ENCODE data around the gene ARHGEF9. TPM values are rescaled to one million over a fixed set of nuclear protein-coding genes. Genes with fewer than 3 reads are reported as not detected.

ARHGEF9 gene
- total and polyA plus RNA-seq, 2 donors (not counting 1 experiment from before 2014, with no cell fraction given): 11.5 to 18.5 TPM

- Histone ChIP-seq H3K79me2 (ENCODE audit: control insufficient read depth, insufficient read depth, low read length) (no peaks in the 10 kb centered on the region), H3K4me1 (ENCODE audit: control insufficient read depth, extremely low read depth, insufficient read depth, low read length) (no peaks in the 10 kb centered on the region), H3K9me3 (ENCODE audit: control insufficient read depth, insufficient read depth, low read depth, low read length) (no peaks in the 10 kb centered on the region), H3K27me3 (ENCODE audit: control insufficient read depth, insufficient read depth, low read length) (no peaks in the 10 kb centered on the region), H3K4me3 (replicated peaks in 1 of 4; ENCODE audit: control extremely low read depth in 1 of 4, insufficient read depth in 1 of 4, low read depth in 3 of 4, low read length in 4 of 4) (peak overlapping the region; percentile 50 to 91 (median 68)), H3K9ac (ENCODE audit: insufficient read depth, low read length) (peak overlapping the region; percentile 79), H4K20me1 (ENCODE audit: control insufficient read depth, extremely low read depth, insufficient read depth, low read length) (no peaks in the 10 kb centered on the region), H3K36me3 (ENCODE audit: control insufficient read depth, insufficient read depth, low read length) (no peaks in the 10 kb centered on the region), H3K27ac (ENCODE audit: insufficient read depth, low read length) (peak overlapping the region; percentile 79), H2AFZ (ENCODE audit: low read length) (peak overlapping the region; percentile 78), H3K4me2 (ENCODE audit: extremely low read depth, insufficient read depth, low read length) (peak overlapping the region; percentile 64)
- TF ChIP-seq, protein P1, sequence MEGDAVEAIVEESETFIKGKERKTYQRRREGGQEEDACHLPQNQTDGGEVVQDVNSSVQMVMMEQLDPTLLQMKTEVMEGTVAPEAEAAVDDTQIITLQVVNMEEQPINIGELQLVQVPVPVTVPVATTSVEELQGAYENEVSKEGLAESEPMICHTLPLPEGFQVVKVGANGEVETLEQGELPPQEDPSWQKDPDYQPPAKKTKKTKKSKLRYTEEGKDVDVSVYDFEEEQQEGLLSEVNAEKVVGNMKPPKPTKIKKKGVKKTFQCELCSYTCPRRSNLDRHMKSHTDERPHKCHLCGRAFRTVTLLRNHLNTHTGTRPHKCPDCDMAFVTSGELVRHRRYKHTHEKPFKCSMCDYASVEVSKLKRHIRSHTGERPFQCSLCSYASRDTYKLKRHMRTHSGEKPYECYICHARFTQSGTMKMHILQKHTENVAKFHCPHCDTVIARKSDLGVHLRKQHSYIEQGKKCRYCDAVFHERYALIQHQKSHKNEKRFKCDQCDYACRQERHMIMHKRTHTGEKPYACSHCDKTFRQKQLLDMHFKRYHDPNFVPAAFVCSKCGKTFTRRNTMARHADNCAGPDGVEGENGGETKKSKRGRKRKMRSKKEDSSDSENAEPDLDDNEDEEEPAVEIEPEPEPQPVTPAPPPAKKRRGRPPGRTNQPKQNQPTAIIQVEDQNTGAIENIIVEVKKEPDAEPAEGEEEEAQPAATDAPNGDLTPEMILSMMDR (conservative IDR thresholded peaks at IDR 0.05 in 1 of 2, IDR thresholded peaks at IDR 0.05 in 1 of 2; ENCODE audit: low read depth in 1 of 2, low read length in 2 of 2): no peak
- TF ChIP-seq EZH2 (IDR thresholded peaks at IDR 0.05; ENCODE audit: low read length, missing control alignments): no peak
- peak; percentile 94 to 95 for DNase-seq (ENCODE audit: low read depth in 2 of 2)
Measured at GRCh38 chrX:63754860-63755579, 30.0 kb downstream of the ARHGEF9 start.

DNA sequence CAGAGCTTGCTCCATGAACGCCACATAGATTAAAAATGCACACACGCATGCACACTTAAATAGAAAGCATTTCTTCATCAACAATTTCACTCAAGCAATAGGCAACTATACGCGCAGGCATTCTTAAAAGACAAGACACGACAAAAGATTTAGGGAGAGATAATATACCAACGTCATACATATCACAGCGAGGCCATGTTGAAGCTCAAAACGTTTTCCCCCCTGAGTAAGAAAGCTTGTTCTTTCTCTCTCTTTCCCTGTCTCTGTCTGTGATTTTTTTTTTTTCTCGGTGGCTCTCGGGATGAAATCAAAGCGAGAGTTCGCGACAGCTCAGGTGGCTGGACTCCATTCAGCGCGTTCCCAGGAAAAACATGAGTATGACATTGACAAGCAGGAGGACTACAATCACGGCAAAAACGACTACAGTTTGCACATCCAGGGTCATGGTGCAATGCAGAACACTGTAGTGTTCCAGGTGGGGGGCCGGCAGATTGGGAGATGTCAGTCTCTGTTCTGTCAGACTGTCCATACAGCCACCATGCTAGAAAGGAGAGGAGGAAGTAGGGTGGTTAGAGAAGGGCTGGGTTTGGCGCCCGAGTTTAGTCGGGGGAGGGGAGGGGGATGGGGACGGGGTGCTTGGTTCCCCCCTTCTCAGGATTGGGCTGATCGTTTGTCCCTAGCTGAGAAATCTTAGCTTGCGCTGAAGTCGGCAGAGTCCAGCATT, 30.7 kb downstream of the ARHGEF9 start:
- no peaks in the 10 kb centered on the region for H3K4me1 ChIP-seq (ENCODE audit: control insufficient read depth, extremely low read depth, insufficient read depth, low read length)
- H3K4me3 ChIP-seq (replicated peaks in 1 of 4; ENCODE audit: control extremely low read depth in 1 of 4, insufficient read depth in 1 of 4, low read depth in 3 of 4, low read length in 4 of 4): peak overlapping the region; percentile 50 to 91 (median 68)
- no peaks in the 10 kb centered on the region for H3K27me3 ChIP-seq (ENCODE audit: control insufficient read depth, insufficient read depth, low read length)
- H3K27ac ChIP-seq (ENCODE audit: insufficient read depth, low read length): peak overlapping the region; percentile 79
- TF ChIP-seq EZH2 (IDR thresholded peaks at IDR 0.05; ENCODE audit: low read length, missing control alignments): no peak
- TF ChIP-seq, protein P1 (conservative IDR thresholded peaks at IDR 0.05 in 1 of 2, IDR thresholded peaks at IDR 0.05 in 1 of 2; ENCODE audit: low read depth in 1 of 2, low read length in 2 of 2): no peak
- peak; percentile 16 to 23 for DNase-seq (ENCODE audit: low read depth in 2 of 2)
- peak overlapping the region; percentile 59 for H2AFZ ChIP-seq (ENCODE audit: low read length)
- no peaks in the 10 kb centered on the region for H4K20me1 ChIP-seq (ENCODE audit: control insufficient read depth, extremely low read depth, insufficient read depth, low read length)
- H3K4me2 ChIP-seq (ENCODE audit: extremely low read depth, insufficient read depth, low read length): peak overlapping the region; percentile 77
- no peaks in the 10 kb centered on the region for H3K79me2 ChIP-seq (ENCODE audit: control insufficient read depth, insufficient read depth, low read length)
- H3K9me3 ChIP-seq (ENCODE audit: control insufficient read depth, insufficient read depth, low read depth, low read length): no peaks in the 10 kb centered on the region
- peak overlapping the region; percentile 79 for H3K9ac ChIP-seq (ENCODE audit: insufficient read depth, low read length)
- H3K36me3 ChIP-seq (ENCODE audit: control insufficient read depth, insufficient read depth, low read length): no peaks in the 10 kb centered on the region

DNA sequence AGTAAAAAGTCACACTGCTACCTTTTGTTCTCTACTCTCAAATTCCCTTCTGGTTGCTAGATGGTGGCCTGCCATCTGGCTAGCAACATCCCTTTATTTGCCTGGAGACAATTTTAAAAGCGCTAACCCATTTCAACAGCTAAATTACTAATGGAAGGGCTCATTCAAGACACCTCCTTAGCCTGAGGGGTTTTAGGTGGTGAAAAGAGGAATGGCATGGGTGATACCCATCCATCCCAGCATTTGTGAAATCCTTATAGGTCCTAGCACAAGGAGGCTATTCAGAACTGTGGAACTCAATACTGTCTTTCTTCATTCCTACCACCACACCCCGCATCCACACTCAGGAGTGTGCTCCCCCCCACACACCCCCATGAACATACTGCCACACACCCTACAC, 33.5 kb downstream of the ARHGEF9 start:
- Histone ChIP-seq H3K4me1 (ENCODE audit: control insufficient read depth, extremely low read depth, insufficient read depth, low read length) (peaks cover 2% of the 10 kb centered on the region), H3K27me3 (ENCODE audit: control insufficient read depth, insufficient read depth, low read length) (no peaks in the 10 kb centered on the region), H2AFZ (ENCODE audit: low read length) (no peak overlapping the region), H3K9me3 (ENCODE audit: control insufficient read depth, insufficient read depth, low read depth, low read length) (no peaks in the 10 kb centered on the region), H3K79me2 (ENCODE audit: control insufficient read depth, insufficient read depth, low read length) (no peaks in the 10 kb centered on the region), H3K4me2 (ENCODE audit: extremely low read depth, insufficient read depth, low read length) (no peak overlapping the region), H3K27ac (ENCODE audit: insufficient read depth, low read length) (no peak overlapping the region), H3K9ac (ENCODE audit: insufficient read depth, low read length) (no peak overlapping the region), H3K36me3 (ENCODE audit: control insufficient read depth, insufficient read depth, low read length) (no peaks in the 10 kb centered on the region), H3K4me3 (replicated peaks in 1 of 4; ENCODE audit: control extremely low read depth in 1 of 4, insufficient read depth in 1 of 4, low read depth in 3 of 4, low read length in 4 of 4) (no peak overlapping the region), H4K20me1 (ENCODE audit: control insufficient read depth, extremely low read depth, insufficient read depth, low read length) (no peaks in the 10 kb centered on the region)
- no peak for DNase-seq (ENCODE audit: low read depth in 2 of 2)
- TF ChIP-seq EZH2 (IDR thresholded peaks at IDR 0.05; ENCODE audit: low read length, missing control alignments): no peak
- TF ChIP-seq, protein P1 (conservative IDR thresholded peaks at IDR 0.05 in 1 of 2, IDR thresholded peaks at IDR 0.05 in 1 of 2; ENCODE audit: low read depth in 1 of 2, low read length in 2 of 2): no peak

Measured in fibroblast of lung (primary cell).